ENCODE measurements around the gene CAVIN4. TPM values are rescaled to one million over a fixed set of nuclear protein-coding genes. Genes with fewer than 3 reads are reported as not detected.

Gene CAVIN4
- total RNA-seq: under 1 TPM in 1 of 2 experiments, not detected in 1; 0.23 TPM

DNA sequence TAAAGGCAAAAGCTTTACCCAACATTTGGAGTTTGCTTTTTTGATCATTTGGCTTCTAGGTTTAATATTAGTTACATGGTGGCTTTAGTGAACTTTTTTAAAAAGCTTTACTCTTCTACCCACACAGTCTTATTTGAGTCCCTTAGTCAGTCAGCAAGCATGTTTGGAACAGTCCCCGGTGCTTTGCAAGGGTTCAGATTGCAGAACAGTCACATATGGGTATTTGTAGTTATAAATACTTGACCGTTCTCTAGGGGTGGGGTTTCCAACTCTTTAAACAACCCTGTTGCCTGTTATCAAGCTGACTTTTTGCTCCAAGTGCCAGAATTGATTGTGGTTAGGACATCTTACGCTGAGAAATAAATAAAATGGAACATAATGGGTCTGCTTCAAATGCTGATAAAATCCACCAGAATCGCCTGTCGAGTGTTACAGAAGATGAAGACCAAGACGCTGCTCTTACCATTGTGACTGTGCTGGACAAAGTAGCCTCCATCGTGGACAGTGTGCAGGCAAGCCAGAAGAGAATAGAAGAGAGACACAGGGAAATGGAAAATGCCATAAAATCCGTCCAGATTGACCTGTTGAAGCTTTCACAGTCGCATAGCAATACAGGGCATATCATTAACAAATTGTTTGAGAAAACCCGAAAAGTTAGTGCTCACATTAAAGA, at the start of gene CAVIN4:
TSS of gene CAVIN4 (plus strand) at position 304 of the 673 bp plus-strand sequence. CDS start at position 369, 65 bp downstream.
- POLR2A ChIA-PET: no interaction called here
- no peak for ATAC-seq (ENCODE audit: low read depth)
- H3K27me3 Mint-ChIP-seq: peaks cover 7% of the 10 kb centered on the region
- H3K36me3 Mint-ChIP-seq: no peaks in the 10 kb centered on the region
- H3K4me3 Mint-ChIP-seq: no peak within 1 kb of the TSS
- H3K4me1 Mint-ChIP-seq: no peaks in the 10 kb centered on the region
- DNase-seq: no peak
- H3K27ac Mint-ChIP-seq: no peak within 1 kb of the TSS
- no peaks in the 10 kb centered on the region for H3K9me3 Mint-ChIP-seq

- no peaks in the 10 kb centered on the region for H3K9me3 Mint-ChIP-seq
- H3K27ac Mint-ChIP-seq: no peak overlapping the region
- H3K27me3 Mint-ChIP-seq: no peaks in the 10 kb centered on the region
- no peaks in the 10 kb centered on the region for H3K4me1 Mint-ChIP-seq
- DNase-seq (no peak), ATAC-seq (ENCODE audit: low read depth) (no peak)
- POLR2A ChIA-PET: no interaction called here
- H3K4me3 Mint-ChIP-seq: no peak overlapping the region
- no peaks in the 10 kb centered on the region for H3K36me3 Mint-ChIP-seq
Observed at GRCh38 chr9:100534401-100534800, 43.5 kb upstream of the CAVIN4 start.

GRCh38 chr9:100540327-100540726, 37.6 kb upstream of the CAVIN4 start:
- Mint-ChIP-seq H3K9me3 (peaks cover 2% of the 10 kb centered on the region), H3K27ac (no peak overlapping the region), H3K4me1 (no peaks in the 10 kb centered on the region), H3K36me3 (peaks cover 4% of the 10 kb centered on the region), H3K27me3 (no peaks in the 10 kb centered on the region), H3K4me3 (no peak overlapping the region)
- POLR2A ChIA-PET: no interaction called here
- DNase-seq (no peak), ATAC-seq (ENCODE audit: low read depth) (no peak)

DNA sequence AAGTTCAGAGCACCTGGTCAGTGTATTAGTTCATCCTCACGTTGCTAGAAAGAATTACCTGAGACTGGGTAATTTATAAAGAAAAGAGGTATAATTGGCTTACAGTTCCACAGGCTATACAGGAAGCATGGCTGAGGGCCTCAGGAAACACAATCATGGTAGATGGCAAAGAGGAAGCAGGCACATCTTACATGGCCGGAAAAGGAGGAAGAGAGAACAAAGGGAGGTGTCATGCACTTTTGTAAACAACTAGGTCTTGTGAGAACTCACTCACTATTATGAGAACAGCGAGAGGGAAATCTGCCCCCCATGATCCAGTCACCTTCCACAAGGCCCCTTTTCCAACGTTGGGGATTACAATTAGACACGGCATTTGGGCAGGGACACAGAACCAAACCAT, 28.8 kb upstream of the CAVIN4 start:
- no peak for ATAC-seq (ENCODE audit: low read depth)
- POLR2A ChIA-PET: no interaction called here

GRCh38 chr9:100554935-100555401, 22.9 kb upstream of the CAVIN4 start:
- H3K4me3 Mint-ChIP-seq: no peak overlapping the region
- POLR2A ChIA-PET: no interaction called here
- ATAC-seq (ENCODE audit: low read depth): no peak
- no peaks in the 10 kb centered on the region for H3K4me1 Mint-ChIP-seq
- no peak overlapping the region for H3K27ac Mint-ChIP-seq
- H3K9me3 Mint-ChIP-seq: no peaks in the 10 kb centered on the region
- H3K27me3 Mint-ChIP-seq: peaks cover 3% of the 10 kb centered on the region
- DNase-seq: no peak
- no peaks in the 10 kb centered on the region for H3K36me3 Mint-ChIP-seq

More for the DNA sequence above, 28.8 kb upstream of the CAVIN4 start:
- no peak for DNase-seq
- H3K9me3 Mint-ChIP-seq: peaks cover 3% of the 10 kb centered on the region
- no peaks in the 10 kb centered on the region for H3K27me3 Mint-ChIP-seq
- no peak overlapping the region for H3K27ac Mint-ChIP-seq
- H3K4me1 Mint-ChIP-seq: no peaks in the 10 kb centered on the region
- H3K4me3 Mint-ChIP-seq: no peak overlapping the region
- peaks cover 3% of the 10 kb centered on the region for H3K36me3 Mint-ChIP-seq

GRCh38 chr9:100555471-100555870, 22.4 kb upstream of the CAVIN4 start:
- Mint-ChIP-seq H3K4me3 (no peak overlapping the region), H3K27me3 (peaks cover 3% of the 10 kb centered on the region), H3K27ac (no peak overlapping the region), H3K36me3 (no peaks in the 10 kb centered on the region), H3K9me3 (no peaks in the 10 kb centered on the region), H3K4me1 (no peaks in the 10 kb centered on the region)
- POLR2A ChIA-PET: no interaction called here
- DNase-seq: no peak
- ATAC-seq (ENCODE audit: low read depth): no peak

DNA sequence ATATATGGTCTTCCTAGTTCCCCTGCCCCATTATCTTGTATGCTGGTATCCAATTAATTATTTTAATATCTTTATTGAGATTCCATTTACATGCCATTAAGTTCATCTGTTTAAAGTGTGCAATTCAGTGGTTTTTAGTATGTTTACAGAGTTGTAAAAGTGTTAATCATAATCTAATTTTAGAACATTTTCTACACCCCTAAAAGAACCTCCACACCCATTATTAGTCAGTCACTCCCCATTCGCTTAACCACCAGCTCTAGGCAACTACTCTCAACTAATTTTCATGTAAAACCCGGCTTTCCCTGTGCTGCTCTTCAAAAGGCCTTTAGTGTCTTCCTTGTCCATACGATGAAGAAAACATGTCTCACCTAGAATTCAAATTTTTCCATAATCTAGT, 20.8 kb upstream of the CAVIN4 start:
- H3K4me3 Mint-ChIP-seq: no peak overlapping the region
- no peak for DNase-seq
- POLR2A ChIA-PET: no interaction called here
- H3K9me3 Mint-ChIP-seq: no peaks in the 10 kb centered on the region
- H3K4me1 Mint-ChIP-seq: no peaks in the 10 kb centered on the region
- no peaks in the 10 kb centered on the region for H3K36me3 Mint-ChIP-seq
- peaks cover 3% of the 10 kb centered on the region for H3K27me3 Mint-ChIP-seq
- no peak overlapping the region for H3K27ac Mint-ChIP-seq
- ATAC-seq (ENCODE audit: low read depth): no peak

- no peak overlapping the region for H3K27ac Mint-ChIP-seq
- no peak overlapping the region for H3K4me3 Mint-ChIP-seq
- no peaks in the 10 kb centered on the region for H3K9me3 Mint-ChIP-seq
- DNase-seq: no peak
- H3K27me3 Mint-ChIP-seq: peaks cover 3% of the 10 kb centered on the region
- POLR2A ChIA-PET: no interaction called here
- H3K36me3 Mint-ChIP-seq: no peaks in the 10 kb centered on the region
- no peak for ATAC-seq (ENCODE audit: low read depth)
- H3K4me1 Mint-ChIP-seq: no peaks in the 10 kb centered on the region
Observed at GRCh38 chr9:100561256-100561655, 16.6 kb upstream of the CAVIN4 start.

- Mint-ChIP-seq H3K36me3 (no peaks in the 10 kb centered on the region), H3K4me3 (no peak overlapping the region), H3K27me3 (no peaks in the 10 kb centered on the region), H3K27ac (no peak overlapping the region), H3K4me1 (no peaks in the 10 kb centered on the region), H3K9me3 (no peaks in the 10 kb centered on the region)
- POLR2A ChIA-PET: no interaction called here
- ATAC-seq (ENCODE audit: low read depth) (no peak), DNase-seq (no peak)
Observed at GRCh38 chr9:100567856-100568255, 10.0 kb upstream of the CAVIN4 start.

DNA sequence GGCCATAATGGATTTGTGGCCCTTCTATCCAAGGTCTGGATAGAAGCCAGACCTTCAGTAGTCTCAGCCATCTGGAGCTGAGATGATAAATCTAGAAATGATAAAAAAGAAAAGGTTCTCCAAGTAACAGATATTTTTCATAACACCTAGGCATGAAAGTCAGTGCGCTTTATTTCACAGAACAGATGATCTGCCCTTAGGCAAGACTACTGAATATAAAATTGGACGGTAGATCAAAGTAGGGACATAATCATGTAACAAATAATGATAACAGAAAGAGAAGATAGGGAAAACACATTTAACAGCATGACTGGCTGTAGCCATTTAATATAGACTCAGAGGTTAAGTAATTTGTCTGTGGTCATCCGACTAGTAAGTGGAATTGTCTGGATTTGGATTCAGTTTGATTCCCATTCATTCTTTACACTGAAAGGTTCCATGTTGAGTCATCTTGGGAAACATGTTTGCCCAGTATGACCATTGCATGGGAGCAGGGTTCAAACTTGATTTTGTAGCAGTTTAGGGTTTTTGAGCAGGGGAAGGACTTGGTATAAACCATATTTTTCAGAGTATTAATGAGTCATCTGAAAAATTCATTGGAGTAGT, 4.1 kb upstream of the CAVIN4 start:
- no peaks in the 10 kb centered on the region for H3K36me3 Mint-ChIP-seq
- H3K27ac Mint-ChIP-seq: no peak overlapping the region

DNA sequence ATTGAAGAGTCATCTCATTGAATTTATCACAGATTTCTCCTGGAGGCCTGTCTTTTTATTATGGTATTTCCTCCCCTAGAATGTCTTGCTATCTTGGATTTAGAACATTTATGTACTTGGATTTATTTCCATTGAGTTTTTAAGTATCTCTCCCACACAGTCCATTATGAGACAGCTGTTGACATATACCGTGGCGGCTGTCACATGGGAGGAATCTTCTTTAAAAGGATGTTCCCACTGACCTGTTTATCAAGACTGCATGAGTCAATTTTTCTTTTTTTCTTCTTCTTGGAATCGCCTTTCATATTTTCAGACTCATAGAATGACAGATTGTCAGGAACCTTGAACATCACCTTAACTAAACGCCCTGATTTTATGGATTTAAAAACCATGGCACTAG, 2.9 kb upstream of the CAVIN4 start:
- Mint-ChIP-seq H3K4me1 (no peaks in the 10 kb centered on the region), H3K9me3 (no peaks in the 10 kb centered on the region), H3K27me3 (no peaks in the 10 kb centered on the region), H3K36me3 (no peaks in the 10 kb centered on the region), H3K27ac (no peak overlapping the region), H3K4me3 (no peak overlapping the region)
- POLR2A ChIA-PET: no interaction called here
- ATAC-seq (ENCODE audit: low read depth) (no peak), DNase-seq (no peak)

More for the DNA sequence above, 4.1 kb upstream of the CAVIN4 start:
- Mint-ChIP-seq H3K4me3 (no peak overlapping the region), H3K9me3 (no peaks in the 10 kb centered on the region), H3K4me1 (no peaks in the 10 kb centered on the region), H3K27me3 (no peaks in the 10 kb centered on the region)
- ATAC-seq (ENCODE audit: low read depth) (no peak), DNase-seq (no peak)
- POLR2A ChIA-PET: no interaction called here

DNA sequence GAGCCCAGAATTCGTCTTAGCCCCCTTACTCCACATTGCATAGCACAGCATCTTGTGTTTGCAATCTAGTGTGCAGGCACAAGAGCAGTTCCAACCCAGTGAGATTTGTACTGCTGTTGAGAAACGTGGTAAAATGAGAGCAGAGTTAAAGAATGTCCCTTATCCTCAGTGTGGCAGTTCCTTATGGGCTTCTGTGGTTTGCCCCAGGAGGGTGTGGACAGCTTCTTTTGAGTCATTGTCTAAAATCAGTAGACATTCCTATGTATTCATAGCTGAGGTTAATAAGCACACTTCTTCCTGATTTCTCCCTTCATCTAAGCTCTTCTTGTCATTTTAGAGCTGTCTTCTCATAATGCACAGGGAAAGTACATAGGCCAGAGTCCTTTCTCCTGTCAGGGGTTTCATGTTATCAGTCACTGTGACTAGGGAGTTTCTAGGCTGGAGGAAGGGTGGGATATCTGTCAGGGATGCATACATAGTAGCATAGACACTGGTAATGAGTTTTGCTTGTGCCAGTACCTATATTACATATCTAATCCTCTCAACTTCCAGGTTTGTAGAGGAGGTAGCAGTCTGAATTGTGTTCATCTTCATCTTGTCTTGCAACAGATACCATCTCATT, 2.0 kb upstream of the CAVIN4 start:
- no peak for ATAC-seq (ENCODE audit: low read depth)

DNA sequence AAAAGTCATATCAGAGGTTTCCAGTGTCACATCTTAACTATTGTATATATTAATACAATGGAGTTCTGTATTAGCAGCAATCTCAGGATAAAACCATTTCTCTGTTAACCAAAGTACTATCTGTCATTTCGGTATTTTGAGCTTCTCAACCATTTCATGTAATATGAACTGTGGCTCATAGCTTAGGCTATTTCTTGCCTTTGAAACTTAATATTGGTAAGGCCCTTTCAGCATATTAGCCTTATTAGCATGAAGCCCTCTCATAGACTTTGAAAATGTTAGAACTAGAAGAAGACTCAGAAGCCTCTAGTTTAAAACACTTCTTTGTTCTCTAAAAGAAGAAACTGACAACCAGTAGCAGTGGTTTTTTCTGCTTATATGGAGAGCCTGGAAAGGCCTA, 731 bp downstream of the CAVIN4 start:
- no peaks in the 10 kb centered on the region for H3K9me3 Mint-ChIP-seq
- no peaks in the 10 kb centered on the region for H3K4me1 Mint-ChIP-seq
- ATAC-seq (ENCODE audit: low read depth) (no peak), DNase-seq (no peak)
- H3K4me3 Mint-ChIP-seq: no peak overlapping the region
- peaks cover 7% of the 10 kb centered on the region for H3K27me3 Mint-ChIP-seq
- H3K36me3 Mint-ChIP-seq: no peaks in the 10 kb centered on the region
- no peak overlapping the region for H3K27ac Mint-ChIP-seq
- POLR2A ChIA-PET: no interaction called here

More for the DNA sequence above, 2.0 kb upstream of the CAVIN4 start:
- DNase-seq: no peak
- Mint-ChIP-seq H3K27ac (no peak overlapping the region), H3K4me3 (no peak overlapping the region), H3K4me1 (no peaks in the 10 kb centered on the region), H3K27me3 (no peaks in the 10 kb centered on the region), H3K36me3 (no peaks in the 10 kb centered on the region), H3K9me3 (no peaks in the 10 kb centered on the region)
- POLR2A ChIA-PET: no interaction called here

- ATAC-seq (ENCODE audit: low read depth): no peak
- Mint-ChIP-seq H3K27me3 (peaks cover 7% of the 10 kb centered on the region), H3K27ac (no peak overlapping the region), H3K9me3 (no peaks in the 10 kb centered on the region), H3K36me3 (no peaks in the 10 kb centered on the region), H3K4me3 (no peak overlapping the region), H3K4me1 (no peaks in the 10 kb centered on the region)
- no peak for DNase-seq
- POLR2A ChIA-PET: no interaction called here
Observed at GRCh38 chr9:100579665-100580064, 1.8 kb downstream of the CAVIN4 start.

Measured in activated naive CD8-positive, alpha-beta T cell treated with anti-CD3 and anti-CD28 coated beads, Interleukin-2, amount 10 ng/mL, durations not matched to agents 7 days and 5 days (primary cell).